Esophagus squamous epithelium (tissue), 4 donors: ENCODE measurements around the gene POLR3K.

Experiments
- POLR2A ChIP-seq, 4 donors: fragments of 450-650 bp; IDR thresholded peaks; one replicate each; pipeline ENCODE4 v1.6.1; 2017; ENCODE audit warnings: antibody characterized with exemption in 4 of 4, mild to moderate bottlenecking in 4 of 4, moderate library complexity in 3 of 4
- TF ChIP-seq, protein P1 (sequence below), 6 experiments: fragments of 450-650 bp in 4 of 6; fragments of 200-600 bp in 2 of 6; sonication (generic) in 2 of 6; IDR thresholded peaks; one replicate each; pipeline ENCODE4 v1.5.1; 2016 to 2019; ENCODE audit warnings: antibody characterized with exemption in 6 of 6, mild to moderate bottlenecking in 4 of 6, moderate library complexity in 4 of 6

- no peak for TF ChIP-seq POLR2A (IDR thresholded peaks at IDR 0.05)
- TF ChIP-seq, protein P1, sequence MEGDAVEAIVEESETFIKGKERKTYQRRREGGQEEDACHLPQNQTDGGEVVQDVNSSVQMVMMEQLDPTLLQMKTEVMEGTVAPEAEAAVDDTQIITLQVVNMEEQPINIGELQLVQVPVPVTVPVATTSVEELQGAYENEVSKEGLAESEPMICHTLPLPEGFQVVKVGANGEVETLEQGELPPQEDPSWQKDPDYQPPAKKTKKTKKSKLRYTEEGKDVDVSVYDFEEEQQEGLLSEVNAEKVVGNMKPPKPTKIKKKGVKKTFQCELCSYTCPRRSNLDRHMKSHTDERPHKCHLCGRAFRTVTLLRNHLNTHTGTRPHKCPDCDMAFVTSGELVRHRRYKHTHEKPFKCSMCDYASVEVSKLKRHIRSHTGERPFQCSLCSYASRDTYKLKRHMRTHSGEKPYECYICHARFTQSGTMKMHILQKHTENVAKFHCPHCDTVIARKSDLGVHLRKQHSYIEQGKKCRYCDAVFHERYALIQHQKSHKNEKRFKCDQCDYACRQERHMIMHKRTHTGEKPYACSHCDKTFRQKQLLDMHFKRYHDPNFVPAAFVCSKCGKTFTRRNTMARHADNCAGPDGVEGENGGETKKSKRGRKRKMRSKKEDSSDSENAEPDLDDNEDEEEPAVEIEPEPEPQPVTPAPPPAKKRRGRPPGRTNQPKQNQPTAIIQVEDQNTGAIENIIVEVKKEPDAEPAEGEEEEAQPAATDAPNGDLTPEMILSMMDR (IDR thresholded peaks at IDR 0.05) = no peak
Observed at GRCh38 chr16:100989-101388, 47.6 kb upstream of the POLR3K start.
